Peyer's patch (tissue), 4 donors: ENCODE data around the gene GSTA3. TPM values are rescaled to one million over a fixed set of nuclear protein-coding genes. Genes with fewer than 3 reads are reported as not detected.

Experiments
- DNase-seq, 3 donors: peaks; one replicate each; pipeline ENCODE4 v3.0.0-alpha.2; 2017 to 2019
- H3K27ac ChIP-seq, 4 donors: fragments of 200-600 bp; sonication (generic); one replicate each; pipeline ENCODE4 v1.5.1; 2016 to 2019
- H3K27me3 ChIP-seq, 2 donors: fragments of 200-600 bp; sonication (generic); one replicate each; pipeline ENCODE4 v1.5.1; 2019
- H3K36me3 ChIP-seq, 3 donors: fragments of 200-600 bp; sonication (generic); one replicate each; pipeline ENCODE4 v1.5.1; 2016 to 2019
- H3K4me1 ChIP-seq, 4 donors: fragments of 200-600 bp; sonication (generic); one replicate each; pipeline ENCODE4 v1.5.1; 2016 to 2019
- H3K4me3 ChIP-seq, 4 donors: fragments of 200-600 bp; sonication (generic); 1 replicate in 3 of 4; 2 replicates in 1 of 4; pipeline ENCODE4 v1.5.1; 2016 to 2019; ENCODE audit warnings: mild to moderate bottlenecking in 1 of 4
- H3K9me3 ChIP-seq, 4 donors: fragments of 200-600 bp; sonication (generic); one replicate each; pipeline ENCODE4 v1.5.1; 2016 to 2019; ENCODE audit warnings: mild to moderate bottlenecking in 1 of 4
- CTCF ChIP-seq, 6 experiments: fragments of 450-650 bp in 4 of 6; fragments of 200-600 bp in 2 of 6; sonication (generic) in 1 of 6; IDR thresholded peaks; one replicate each; pipeline ENCODE4 v1.5.1; 2017 to 2019; ENCODE audit warnings: antibody characterized with exemption in 6 of 6, mild to moderate bottlenecking in 3 of 6, moderate library complexity in 1 of 6
- POLR2A ChIP-seq, 2 donors: fragments of 450-650 bp; IDR thresholded peaks; one replicate each; pipeline ENCODE4 v1.5.1; 2017; ENCODE audit warnings: antibody characterized with exemption in 2 of 2, mild to moderate bottlenecking in 2 of 2, moderate library complexity in 2 of 2
- total RNA-seq, 4 donors: library from RNA; depleted of rRNA; stranded (reverse); fragments of >200 nt; gene quantifications; one replicate each; pipeline ENCODE4 v1.1.0, GENCODE V29; 2016

The GSTA3 gene
- total RNA-seq, 4 donors from 2014 or later, result not detected

DNA sequence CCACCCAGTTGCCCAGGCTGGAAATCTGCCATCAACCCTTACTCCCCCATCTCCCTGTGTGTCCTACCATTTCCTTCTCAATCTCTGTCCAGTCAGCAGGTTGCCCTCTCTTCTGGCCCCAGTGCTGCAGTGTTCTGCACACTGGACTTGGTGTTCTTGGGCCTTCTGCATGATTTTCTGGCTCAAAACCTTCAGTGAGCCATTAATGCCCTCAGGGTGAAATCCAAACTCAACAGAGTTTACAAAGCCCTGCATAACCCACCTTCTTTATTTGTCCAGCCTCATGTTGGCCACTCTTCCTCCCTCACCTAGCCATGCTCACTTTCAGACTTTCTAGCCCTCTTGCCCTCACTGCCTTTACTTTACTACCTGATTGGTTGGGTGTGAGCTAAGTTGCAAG is 5.0 kb upstream of the GSTA3 start:
- no peaks in the 10 kb centered on the region for H3K9me3 ChIP-seq
- H3K27ac ChIP-seq, result no peak overlapping the region
- no peak overlapping the region for H3K4me3 ChIP-seq
- H3K4me1 ChIP-seq, result no peaks in the 10 kb centered on the region
- DNase-seq, result no peak
- H3K36me3 ChIP-seq, result no peaks in the 10 kb centered on the region
- no peaks in the 10 kb centered on the region for H3K27me3 ChIP-seq
- TF ChIP-seq CTCF (IDR thresholded peaks at IDR 0.05), result no peak
- TF ChIP-seq POLR2A (IDR thresholded peaks at IDR 0.05), result no peak

- TF ChIP-seq POLR2A (IDR thresholded peaks at IDR 0.05) (no peak), CTCF (IDR thresholded peaks at IDR 0.05) (no peak)
- H3K36me3 ChIP-seq, result no peaks in the 10 kb centered on the region
- H3K9me3 ChIP-seq, result no peaks in the 10 kb centered on the region
- H3K27me3 ChIP-seq, result no peaks in the 10 kb centered on the region
- no peaks in the 10 kb centered on the region for H3K4me1 ChIP-seq
- H3K27ac ChIP-seq, result no peak overlapping the region
- DNase-seq, result no peak
- no peak overlapping the region for H3K4me3 ChIP-seq
Observed at GRCh38 chr6:52910091-52910490, 593 bp upstream of the GSTA3 start.

GRCh38 chr6:52909131-52909530 is 367 bp downstream of the GSTA3 start:
- TF ChIP-seq CTCF (IDR thresholded peaks at IDR 0.05), result no peak
- no peak for TF ChIP-seq POLR2A (IDR thresholded peaks at IDR 0.05)
- Histone ChIP-seq H3K36me3 (no peaks in the 10 kb centered on the region), H3K4me1 (no peaks in the 10 kb centered on the region), H3K27me3 (no peaks in the 10 kb centered on the region), H3K9me3 (no peaks in the 10 kb centered on the region), H3K4me3 (no peak overlapping the region), H3K27ac (no peak overlapping the region)
- DNase-seq, result no peak

GRCh38 chr6:52908526-52908925 is 972 bp downstream of the GSTA3 start:
- no peaks in the 10 kb centered on the region for H3K36me3 ChIP-seq
- H3K27ac ChIP-seq, result no peak overlapping the region
- no peak for DNase-seq
- no peak for TF ChIP-seq CTCF (IDR thresholded peaks at IDR 0.05)
- TF ChIP-seq POLR2A (IDR thresholded peaks at IDR 0.05), result no peak
- no peaks in the 10 kb centered on the region for H3K4me1 ChIP-seq
- H3K9me3 ChIP-seq, result no peaks in the 10 kb centered on the region
- no peak overlapping the region for H3K4me3 ChIP-seq
- H3K27me3 ChIP-seq, result no peaks in the 10 kb centered on the region

GRCh38 chr6:52904562-52905279 is 4.8 kb downstream of the GSTA3 start:
- Histone ChIP-seq H3K36me3 (no peaks in the 10 kb centered on the region), H3K27ac (no peak overlapping the region), H3K4me3 (no peak overlapping the region), H3K9me3 (no peaks in the 10 kb centered on the region), H3K4me1 (no peaks in the 10 kb centered on the region), H3K27me3 (no peaks in the 10 kb centered on the region)
- no peak for DNase-seq
- TF ChIP-seq CTCF (IDR thresholded peaks at IDR 0.05), result peak in 3 of 6 experiments; percentile 14 to 30 (median 26)
- no peak for TF ChIP-seq POLR2A (IDR thresholded peaks at IDR 0.05)
